Right lobe of liver (tissue), 6 donors: Measurements from ENCODE around the gene CRACDL. TPM values are rescaled to one million over a fixed set of nuclear protein-coding genes. Genes with fewer than 3 reads are reported as not detected.

Source experiments
- ATAC-seq, 4 donors: fragments of 200-7000 bp; cut with Tn5 transposase; one replicate each; pipeline ENCODE4 v1.9.1; 2020; ENCODE audit warnings: mild to moderate bottlenecking in 4 of 4, moderate library complexity in 4 of 4
- DNase-seq, 3 donors: peaks; one replicate each; pipeline ENCODE4 v3.0.0-alpha.2; 2020
- H3K27ac ChIP-seq, 3 donors: fragments of 200-600 bp; one replicate each; pipeline ENCODE4 v1.8.0; 2022
- H3K27me3 ChIP-seq, 2 donors: fragments of 200-600 bp; one replicate each; pipeline ENCODE4 v1.8.0; 2022
- H3K36me3 ChIP-seq, 4 donors: fragments of 200-600 bp; sonication (generic) in 1 of 4; one replicate each; pipeline versions ENCODE4 v1.5.1 to v1.8.0; 2017 to 2022; ENCODE audit warnings: control low read depth in 1 of 4
- H3K4me1 ChIP-seq, 4 donors: fragments of 200-600 bp; sonication (generic) in 1 of 4; one replicate each; pipeline versions ENCODE4 v1.5.1 to v1.8.0; 2017 to 2022; ENCODE audit warnings: control low read depth in 1 of 4
- H3K4me3 ChIP-seq, 3 donors: fragments of 200-600 bp; one replicate each; pipeline ENCODE4 v1.8.0; 2022
- H3K9me3 ChIP-seq, 4 donors: fragments of 200-600 bp; sonication (generic) in 1 of 4; one replicate each; pipeline versions ENCODE4 v1.5.1 to v1.8.0; 2017 to 2022; ENCODE audit warnings: control low read depth in 1 of 4
- POLR2A ChIP-seq: fragments of 450-650 bp; IDR thresholded peaks from one replicate; pipeline ENCODE4 v1.6.1; 2017; ENCODE audit warnings: antibody characterized with exemption, mild to moderate bottlenecking
- WGBS: methylation state at CpG from one replicate; pipeline ENCODE4 v1.1.6; 2018; ENCODE audit warnings: low coverage, low lambda C conversion rate; ENCODE audit not compliant: insufficient coverage; ENCODE audit errors: missing lambda C conversion rate; 5-methylcytosine and 5-hydroxymethylcytosine counted together
- intact Hi-C, 2 donors: fragments of 100-400 bp; cut with DNase I; formaldehyde crosslinking; loops; one replicate each; pipeline versions ENCODE4 v1.11.2 to v1.14.1; 2022
- total RNA-seq, 6 experiments: library from RNA; depleted of rRNA in 2 of 6; stranded (reverse); fragments of >200 nt in 2 of 6; fragmentation: NEBNext Ultra II Directional in 3 of 6; extraction: Animal tissue kit (Norgen Biotek cat#: 25700) in 3 of 6; gene quantifications; one replicate each; pipeline versions ENCODE4 v1.1.0 to v1.2.4, GENCODE V29; 2016 to 2023
- TF ChIP-seq, protein P1 (sequence below), 4 donors: fragments of 200-600 bp in 3 of 4; fragments of 450-650 bp in 1 of 4; IDR thresholded peaks; one replicate each; pipeline versions ENCODE4 v1.5.1 to v1.8.0; 2016 to 2022; ENCODE audit warnings: antibody characterized with exemption in 4 of 4, mild to moderate bottlenecking in 2 of 4
- donor health status: DM: no; HTN: yes; CAD: no.
- donor health status: DM: no; HTN: no; CAD: no.
- donor health status: DM: no; HTN: no; CAD: no.
- donor health status: DM: no; HTN: yes; CAD: no.
- donor health status: DM: no; HTN: yes; CAD: no.

The CRACDL gene
- total RNA-seq, 6 experiments from 2014 or later: 0.12 to 0.56 (median 0.32) TPM

DNA sequence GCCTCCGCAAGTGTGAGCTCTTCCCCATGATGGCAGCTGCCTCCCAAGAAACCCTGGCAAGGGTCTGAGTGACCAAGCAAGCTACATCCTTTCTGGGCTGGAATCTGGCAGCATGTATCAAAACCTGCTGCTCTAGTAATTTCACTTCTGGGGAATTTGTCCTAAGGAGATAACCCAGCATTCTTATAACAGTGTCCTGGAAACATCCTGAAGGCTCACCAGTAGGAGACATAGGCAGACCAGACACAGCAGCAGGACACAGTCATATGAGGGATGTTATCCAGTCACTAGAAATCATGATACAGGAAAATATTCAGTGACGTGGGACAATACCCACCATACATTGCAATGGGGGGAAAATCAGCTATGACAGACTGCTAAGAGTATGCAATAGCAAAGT is 64.5 kb downstream of the CRACDL start:
- DNase-seq (no peak), ATAC-seq (no peak)
- intact Hi-C loops: no loop called here
- TF ChIP-seq, protein P1, sequence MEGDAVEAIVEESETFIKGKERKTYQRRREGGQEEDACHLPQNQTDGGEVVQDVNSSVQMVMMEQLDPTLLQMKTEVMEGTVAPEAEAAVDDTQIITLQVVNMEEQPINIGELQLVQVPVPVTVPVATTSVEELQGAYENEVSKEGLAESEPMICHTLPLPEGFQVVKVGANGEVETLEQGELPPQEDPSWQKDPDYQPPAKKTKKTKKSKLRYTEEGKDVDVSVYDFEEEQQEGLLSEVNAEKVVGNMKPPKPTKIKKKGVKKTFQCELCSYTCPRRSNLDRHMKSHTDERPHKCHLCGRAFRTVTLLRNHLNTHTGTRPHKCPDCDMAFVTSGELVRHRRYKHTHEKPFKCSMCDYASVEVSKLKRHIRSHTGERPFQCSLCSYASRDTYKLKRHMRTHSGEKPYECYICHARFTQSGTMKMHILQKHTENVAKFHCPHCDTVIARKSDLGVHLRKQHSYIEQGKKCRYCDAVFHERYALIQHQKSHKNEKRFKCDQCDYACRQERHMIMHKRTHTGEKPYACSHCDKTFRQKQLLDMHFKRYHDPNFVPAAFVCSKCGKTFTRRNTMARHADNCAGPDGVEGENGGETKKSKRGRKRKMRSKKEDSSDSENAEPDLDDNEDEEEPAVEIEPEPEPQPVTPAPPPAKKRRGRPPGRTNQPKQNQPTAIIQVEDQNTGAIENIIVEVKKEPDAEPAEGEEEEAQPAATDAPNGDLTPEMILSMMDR (IDR thresholded peaks at IDR 0.05): no peak
- no peak for TF ChIP-seq POLR2A
- H3K4me3 ChIP-seq: no peak overlapping the region
- no peaks in the 10 kb centered on the region for H3K4me1 ChIP-seq
- H3K36me3 ChIP-seq: no peaks in the 10 kb centered on the region
- 96% methylated on average over 2 of the region's 2 CpGs for WGBS
- no peaks in the 10 kb centered on the region for H3K9me3 ChIP-seq
- no peaks in the 10 kb centered on the region for H3K27me3 ChIP-seq
- H3K27ac ChIP-seq: no peak overlapping the region

DNA sequence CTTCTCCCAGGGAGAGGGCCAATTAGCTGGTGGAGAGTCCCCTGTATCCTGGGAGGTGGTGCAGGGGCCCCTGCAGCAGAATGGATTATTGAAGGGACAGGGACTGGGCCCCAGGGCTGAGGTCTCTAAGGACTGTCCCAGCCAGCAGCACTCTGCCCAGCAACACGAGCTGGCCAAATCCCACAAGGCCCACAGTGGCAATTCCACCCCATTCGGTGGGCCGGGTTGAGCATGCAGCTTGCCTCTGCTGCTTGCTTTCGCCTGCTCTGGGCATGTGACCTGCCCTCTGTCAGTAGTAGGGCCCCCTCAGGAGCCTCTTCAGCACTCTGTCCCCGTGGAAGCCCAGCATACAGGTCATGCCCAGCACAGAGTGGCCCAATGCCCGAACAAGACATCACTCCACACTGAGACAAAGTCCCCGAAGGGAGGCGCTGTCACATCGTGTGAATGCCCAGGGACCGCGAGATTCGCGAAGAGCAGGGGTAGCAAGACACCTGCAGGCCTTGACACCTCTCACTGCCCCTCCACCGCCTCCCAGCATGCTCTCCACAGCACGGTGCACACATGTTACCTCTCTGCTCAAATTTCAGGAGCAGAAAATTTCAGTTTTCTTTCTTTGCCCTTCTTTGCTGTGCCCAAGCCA is 65.4 kb downstream of the CRACDL start:
- Histone ChIP-seq H3K4me1 (no peaks in the 10 kb centered on the region), H3K4me3 (no peak overlapping the region), H3K27me3 (no peaks in the 10 kb centered on the region), H3K9me3 (no peaks in the 10 kb centered on the region), H3K36me3 (no peaks in the 10 kb centered on the region), H3K27ac (no peak overlapping the region)
- intact Hi-C loops: no loop called here
- no peak for TF ChIP-seq POLR2A
- TF ChIP-seq, protein P1 (IDR thresholded peaks at IDR 0.05): no peak
- 83% methylated on average over 2 of the region's 15 CpGs for WGBS
- DNase-seq: no peak
- no peak for ATAC-seq

DNA sequence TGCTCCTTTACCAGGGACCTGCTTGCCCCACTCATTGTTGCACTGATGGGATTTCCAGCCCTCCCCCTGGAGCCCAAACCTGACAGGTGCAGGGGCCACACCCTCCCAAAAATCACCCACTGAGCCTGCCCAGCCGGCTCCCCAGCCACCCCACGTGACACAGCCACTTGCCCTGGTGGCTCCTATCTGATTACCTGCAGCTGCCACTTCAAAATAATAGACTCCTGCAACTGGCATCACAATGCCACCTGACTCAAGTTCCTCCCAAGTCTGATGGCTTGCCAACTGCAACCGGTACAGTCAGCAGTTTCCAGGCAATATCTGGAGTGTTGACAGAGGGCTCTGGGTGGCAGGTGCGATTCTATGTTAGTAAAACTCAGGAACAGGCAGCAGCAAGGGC is 66.2 kb downstream of the CRACDL start:
- WGBS: 30% methylated on average over 4 of the region's 4 CpGs
- no peaks in the 10 kb centered on the region for H3K4me1 ChIP-seq
- DNase-seq: no peak
- intact Hi-C loops: no loop called here
- H3K36me3 ChIP-seq: no peaks in the 10 kb centered on the region
- TF ChIP-seq, protein P1 (IDR thresholded peaks at IDR 0.05): no peak
- no peak for TF ChIP-seq POLR2A
- H3K27me3 ChIP-seq: no peaks in the 10 kb centered on the region
- no peak overlapping the region for H3K4me3 ChIP-seq
- no peak overlapping the region for H3K27ac ChIP-seq
- no peak for ATAC-seq
- H3K9me3 ChIP-seq: no peaks in the 10 kb centered on the region

DNA sequence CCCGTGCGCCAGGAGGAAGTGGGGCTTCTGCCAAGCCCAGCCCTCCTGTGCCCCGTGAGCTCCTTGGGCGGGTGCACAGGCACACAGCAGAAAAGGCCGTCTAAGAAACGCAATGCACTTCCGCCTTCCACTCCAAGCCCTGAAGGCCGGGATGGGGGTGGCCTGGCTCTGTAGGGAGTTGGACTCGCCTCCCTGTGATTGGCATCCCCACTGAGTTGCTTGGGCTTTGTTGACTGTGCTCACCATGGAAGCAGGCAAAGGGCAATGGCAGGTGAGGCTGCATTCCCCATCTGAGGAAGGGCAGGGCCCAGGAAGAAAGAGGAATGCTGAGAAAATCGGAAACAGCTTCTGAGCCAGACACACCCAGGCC is 66.8 kb downstream of the CRACDL start:
- Histone ChIP-seq H3K36me3 (no peaks in the 10 kb centered on the region), H3K4me3 (no peak overlapping the region), H3K27ac (no peak overlapping the region), H3K9me3 (no peaks in the 10 kb centered on the region), H3K4me1 (no peaks in the 10 kb centered on the region), H3K27me3 (no peaks in the 10 kb centered on the region)
- ATAC-seq (peak in 2 of 4 donors; percentile 23 to 24), DNase-seq (no peak)
- no peak for TF ChIP-seq POLR2A
- TF ChIP-seq, protein P1 (IDR thresholded peaks at IDR 0.05): no peak
- WGBS: 90% methylated on average over 2 of the region's 10 CpGs
- intact Hi-C loops: no loop called here
